Spleen (tissue), 7 donors: ENCODE data around the gene LCN6.
A peak's percentile ranks its signal among the peaks of the same experiment; 100 is the strongest.

ENCODE experiments used
- POLR2A ChIP-seq, 3 donors: fragments of 450-650 bp; IDR thresholded peaks; one replicate each; pipeline ENCODE4 v1.5.1; 2017; ENCODE audit warnings: antibody characterized with exemption in 3 of 3, mild to moderate bottlenecking in 1 of 3
- TF ChIP-seq, protein P1 (sequence below), 11 experiments: fragments of 200-600 bp in 7 of 11; fragments of 450-650 bp in 4 of 11; sonication (generic) in 4 of 11; IDR thresholded peaks in 8 of 11; conservative IDR thresholded peaks in 3 of 11; 1 replicate in 7 of 11; 2 replicates in 4 of 11; pipeline versions ENCODE4 v1.4.0 to v1.8.0; 2016 to 2021; ENCODE audit warnings: antibody characterized with exemption in 11 of 11, inconsistent platforms in 4 of 11, mild to moderate bottlenecking in 1 of 11
- donor health status: DM: no; HTN: no; CAD: no; lungs with moderate emphysema.
- donor health status: DM: no; HTN: no; CAD: no.
- donor health status: DM: no; HTN: no; CAD: no.

DNA sequence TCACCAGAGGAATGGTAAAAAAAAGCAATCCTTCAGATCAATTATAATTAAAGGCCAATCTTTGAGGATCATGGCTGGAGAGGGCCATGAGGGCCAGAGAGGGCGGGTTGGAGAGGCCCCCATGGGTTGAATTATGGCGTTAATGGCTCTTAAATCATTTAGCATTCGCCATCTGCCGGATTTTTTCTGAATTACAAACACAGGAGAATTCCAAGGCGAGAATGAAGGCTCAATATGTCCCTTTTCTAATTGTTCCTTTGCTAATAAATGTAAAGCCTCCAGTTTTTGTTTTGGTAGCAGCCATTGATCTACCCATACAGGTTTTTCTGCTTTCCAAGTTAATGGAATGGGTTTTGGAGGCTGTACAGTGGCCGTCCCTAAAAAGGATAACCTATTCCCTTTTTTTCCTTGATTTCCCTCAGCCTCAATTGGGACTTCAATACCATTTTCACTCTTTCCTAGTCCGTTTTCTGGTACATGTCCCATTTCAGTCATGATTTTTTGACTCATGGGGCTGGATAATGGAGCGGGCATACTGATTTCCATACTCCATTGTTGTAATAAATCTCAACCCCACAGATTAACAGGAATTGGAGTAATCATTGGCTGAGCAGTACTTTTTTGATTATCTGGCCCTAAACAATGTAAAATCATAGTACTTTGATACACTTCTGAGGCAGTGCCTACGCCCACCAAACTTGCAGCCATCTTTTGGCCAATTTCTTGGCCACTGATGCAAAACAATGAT lies 36.1 kb upstream of the LCN6 start:
- TF ChIP-seq POLR2A (IDR thresholded peaks at IDR 0.05) = no peak
- TF ChIP-seq, protein P1, sequence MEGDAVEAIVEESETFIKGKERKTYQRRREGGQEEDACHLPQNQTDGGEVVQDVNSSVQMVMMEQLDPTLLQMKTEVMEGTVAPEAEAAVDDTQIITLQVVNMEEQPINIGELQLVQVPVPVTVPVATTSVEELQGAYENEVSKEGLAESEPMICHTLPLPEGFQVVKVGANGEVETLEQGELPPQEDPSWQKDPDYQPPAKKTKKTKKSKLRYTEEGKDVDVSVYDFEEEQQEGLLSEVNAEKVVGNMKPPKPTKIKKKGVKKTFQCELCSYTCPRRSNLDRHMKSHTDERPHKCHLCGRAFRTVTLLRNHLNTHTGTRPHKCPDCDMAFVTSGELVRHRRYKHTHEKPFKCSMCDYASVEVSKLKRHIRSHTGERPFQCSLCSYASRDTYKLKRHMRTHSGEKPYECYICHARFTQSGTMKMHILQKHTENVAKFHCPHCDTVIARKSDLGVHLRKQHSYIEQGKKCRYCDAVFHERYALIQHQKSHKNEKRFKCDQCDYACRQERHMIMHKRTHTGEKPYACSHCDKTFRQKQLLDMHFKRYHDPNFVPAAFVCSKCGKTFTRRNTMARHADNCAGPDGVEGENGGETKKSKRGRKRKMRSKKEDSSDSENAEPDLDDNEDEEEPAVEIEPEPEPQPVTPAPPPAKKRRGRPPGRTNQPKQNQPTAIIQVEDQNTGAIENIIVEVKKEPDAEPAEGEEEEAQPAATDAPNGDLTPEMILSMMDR (IDR thresholded peaks at IDR 0.05 in 8 of 11, conservative IDR thresholded peaks at IDR 0.05 in 3 of 11) = peak in 9 of 11 experiments; percentile 19 to 71 (median 55)
